ENCODE measurements around the gene ARHGAP25.

Gene ARHGAP25

DNA sequence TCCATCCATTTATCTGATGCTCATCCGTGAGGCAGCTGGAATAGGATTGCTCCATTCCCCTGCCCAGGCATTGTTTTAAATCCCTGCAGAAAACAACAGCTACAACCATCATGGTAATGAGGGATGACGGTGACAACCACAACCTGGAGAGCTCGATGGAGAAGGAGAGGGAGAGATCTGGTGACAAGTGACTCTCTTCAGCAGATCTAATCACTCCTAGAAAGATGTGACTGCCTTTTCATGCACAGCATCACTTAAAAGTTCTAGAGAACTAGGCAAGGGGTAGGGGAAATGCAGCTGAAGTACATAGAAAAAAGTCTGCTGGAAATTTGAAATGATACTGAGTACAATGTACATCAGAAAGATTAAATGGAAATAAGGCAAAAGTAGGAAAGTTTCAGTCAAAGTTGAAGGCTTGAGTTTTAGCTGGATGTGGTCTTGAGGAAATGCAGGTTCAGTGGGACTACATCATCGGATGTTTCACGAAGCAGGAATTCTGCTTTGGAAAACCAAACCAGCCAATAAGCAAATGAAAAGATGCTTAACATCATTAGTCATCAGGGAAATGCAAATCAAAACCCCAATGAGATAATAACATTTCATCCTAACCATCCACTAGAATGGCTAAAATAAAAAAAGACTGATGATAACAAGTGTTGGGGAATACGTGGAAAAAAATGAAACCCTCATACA, 6.8 kb upstream of the ARHGAP25 start:
- TF ChIP-seq, protein P1, sequence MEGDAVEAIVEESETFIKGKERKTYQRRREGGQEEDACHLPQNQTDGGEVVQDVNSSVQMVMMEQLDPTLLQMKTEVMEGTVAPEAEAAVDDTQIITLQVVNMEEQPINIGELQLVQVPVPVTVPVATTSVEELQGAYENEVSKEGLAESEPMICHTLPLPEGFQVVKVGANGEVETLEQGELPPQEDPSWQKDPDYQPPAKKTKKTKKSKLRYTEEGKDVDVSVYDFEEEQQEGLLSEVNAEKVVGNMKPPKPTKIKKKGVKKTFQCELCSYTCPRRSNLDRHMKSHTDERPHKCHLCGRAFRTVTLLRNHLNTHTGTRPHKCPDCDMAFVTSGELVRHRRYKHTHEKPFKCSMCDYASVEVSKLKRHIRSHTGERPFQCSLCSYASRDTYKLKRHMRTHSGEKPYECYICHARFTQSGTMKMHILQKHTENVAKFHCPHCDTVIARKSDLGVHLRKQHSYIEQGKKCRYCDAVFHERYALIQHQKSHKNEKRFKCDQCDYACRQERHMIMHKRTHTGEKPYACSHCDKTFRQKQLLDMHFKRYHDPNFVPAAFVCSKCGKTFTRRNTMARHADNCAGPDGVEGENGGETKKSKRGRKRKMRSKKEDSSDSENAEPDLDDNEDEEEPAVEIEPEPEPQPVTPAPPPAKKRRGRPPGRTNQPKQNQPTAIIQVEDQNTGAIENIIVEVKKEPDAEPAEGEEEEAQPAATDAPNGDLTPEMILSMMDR (IDR thresholded peaks at IDR 0.05): no peak

DNA sequence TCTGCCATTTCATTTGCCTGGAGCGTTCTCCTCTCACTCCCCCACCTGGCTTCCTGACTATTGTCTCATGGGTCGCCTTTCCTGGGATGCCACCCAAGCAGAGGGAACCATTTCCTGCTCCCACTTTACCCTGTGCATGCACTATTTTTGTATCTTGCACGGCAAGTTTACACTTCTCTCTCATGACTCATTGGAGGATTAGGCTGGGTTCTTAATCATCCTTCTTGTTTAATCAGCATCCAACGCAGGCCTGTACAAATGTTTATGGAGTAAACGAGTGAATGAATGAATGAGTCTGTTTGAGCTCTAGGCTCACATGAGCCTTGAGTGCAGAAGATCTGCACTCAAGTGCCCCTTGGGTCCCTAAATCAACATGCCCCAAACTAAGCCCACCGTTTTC, 3.8 kb upstream of the ARHGAP25 start:
- TF ChIP-seq, protein P1 (IDR thresholded peaks at IDR 0.05): no peak

DNA sequence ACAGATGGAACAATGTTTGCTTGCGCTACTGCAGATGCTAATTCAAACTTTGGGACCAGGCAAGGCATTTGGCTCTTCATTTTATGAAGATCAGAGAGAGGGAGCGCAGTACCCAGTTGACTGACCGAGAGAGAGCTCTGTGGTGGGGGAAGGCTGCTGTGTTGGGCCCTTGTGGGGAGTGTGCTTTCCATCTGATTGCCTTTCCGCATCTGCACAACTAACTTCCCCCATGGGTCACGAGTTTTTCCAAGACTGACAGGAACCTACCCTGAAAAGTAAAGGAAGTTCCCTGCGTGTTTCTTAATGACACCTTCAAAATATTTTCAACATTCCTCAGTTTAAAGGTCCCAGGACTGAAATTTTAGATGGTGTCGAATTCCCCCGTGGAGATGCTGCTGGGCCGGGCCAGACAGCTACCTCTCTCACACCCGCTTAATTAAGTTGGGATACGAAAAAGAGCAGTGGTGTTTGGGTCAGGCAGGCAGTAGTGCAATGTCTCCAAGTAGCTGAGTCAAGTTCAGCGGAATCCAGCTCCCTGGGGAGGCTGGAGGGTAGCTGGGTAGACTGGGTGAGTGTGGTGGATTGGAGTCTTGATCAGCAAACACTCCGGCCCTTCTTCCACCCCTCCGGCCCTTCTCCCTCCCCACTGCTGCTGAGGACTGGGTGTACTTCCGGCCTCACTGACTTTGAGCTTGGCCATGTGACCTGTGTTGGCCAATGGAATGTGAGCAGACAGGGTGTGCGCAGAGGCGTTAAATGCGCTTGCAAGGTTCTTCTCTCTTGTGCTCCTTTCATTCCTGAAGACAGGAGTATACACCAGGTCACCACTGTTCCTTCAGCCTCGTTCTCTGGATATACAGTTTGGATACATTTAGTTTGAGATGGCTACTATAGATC, 2.3 kb upstream of the ARHGAP25 start:
- TF ChIP-seq, protein P1 (IDR thresholded peaks at IDR 0.05): no peak

DNA sequence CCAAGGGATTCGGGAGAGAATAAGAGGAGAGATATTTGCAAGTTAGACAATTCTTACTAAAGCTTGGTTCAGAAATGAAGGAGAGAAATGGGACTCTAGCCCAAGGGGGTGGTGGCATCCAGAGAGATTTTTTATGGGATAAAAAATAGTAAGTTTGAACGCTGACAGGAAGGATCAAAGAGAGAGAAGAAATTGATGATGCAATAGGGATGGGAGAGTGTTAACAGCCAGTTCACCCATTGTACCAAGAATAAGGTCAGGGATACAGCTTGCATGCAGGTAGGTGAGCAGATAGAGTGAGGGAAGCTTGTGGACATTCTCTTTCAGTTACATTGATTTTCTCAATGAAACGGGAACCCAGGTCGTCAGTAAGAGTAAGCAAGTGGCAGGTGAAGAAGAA, 1.2 kb upstream of the ARHGAP25 start:
- TF ChIP-seq, protein P1 (IDR thresholded peaks at IDR 0.05): no peak

DNA sequence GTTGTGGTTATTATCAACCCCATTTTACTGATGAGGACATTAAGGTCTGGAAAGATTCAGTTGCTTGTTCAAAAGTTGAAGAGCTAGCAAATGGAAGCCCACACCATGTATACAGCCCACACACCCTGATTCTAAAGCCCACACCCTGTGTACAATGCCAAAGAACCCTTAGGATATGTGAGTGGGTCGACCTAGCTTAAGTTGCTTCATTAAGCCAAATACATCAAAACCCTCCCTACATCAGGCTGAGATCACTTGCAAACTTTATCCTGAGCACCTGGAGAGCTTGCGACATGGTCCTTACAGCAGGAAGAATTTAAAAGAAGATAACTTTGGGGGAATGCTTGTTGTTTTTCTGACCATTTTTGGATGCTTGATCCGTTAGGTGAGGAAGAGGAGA, 435 bp upstream of the ARHGAP25 start:
- TF ChIP-seq, protein P1 (IDR thresholded peaks at IDR 0.05): no peak

DNA sequence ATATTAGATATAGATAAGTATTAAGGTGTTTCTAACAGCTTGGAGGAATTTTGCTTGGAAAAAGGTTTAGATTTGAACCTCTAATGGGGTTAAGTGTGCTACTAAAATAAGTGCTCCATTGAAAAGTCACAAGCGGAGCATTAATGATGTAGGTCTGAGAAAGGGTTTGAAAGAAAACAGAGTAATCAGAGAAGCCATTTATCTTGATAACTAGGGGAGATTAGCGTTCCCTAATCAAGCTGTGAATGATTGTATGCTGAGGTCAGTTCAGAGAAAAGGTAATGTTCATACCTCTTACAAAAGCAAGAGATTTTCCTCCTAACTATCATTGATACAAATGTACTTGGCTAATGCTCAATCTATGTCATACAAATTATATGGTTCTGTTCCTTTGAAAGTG, 1.5 kb downstream of the ARHGAP25 start:
- TF ChIP-seq, protein P1 (IDR thresholded peaks at IDR 0.05): no peak

DNA sequence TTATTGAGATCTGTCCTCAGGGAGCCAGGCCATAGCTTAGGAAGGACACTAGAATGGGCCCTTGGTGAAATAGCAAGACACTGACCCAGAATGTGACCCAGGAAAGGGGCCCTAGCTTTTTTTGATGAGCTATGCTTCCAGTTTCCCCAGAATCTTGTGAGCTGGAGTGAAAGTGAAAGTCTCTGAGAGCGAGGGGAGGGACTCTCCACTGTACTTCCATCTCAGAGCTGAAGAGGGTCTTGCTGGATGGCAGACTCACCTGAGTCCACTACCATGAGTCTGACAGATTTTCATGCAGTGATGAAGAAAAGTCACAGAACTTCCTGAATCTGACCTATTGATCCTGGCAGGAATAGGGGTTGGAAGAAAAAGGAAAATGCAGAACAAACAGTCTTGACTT, 3.1 kb downstream of the ARHGAP25 start:
- TF ChIP-seq, protein P1 (IDR thresholded peaks at IDR 0.05): no peak
